ENCODE data around the gene MERTK.
A peak's percentile ranks its signal among the peaks of the same experiment; 100 is the strongest.
"Not testable (repeated sequence)": the region's sequence is repeated elsewhere in the genome, so short reads cannot be mapped to it uniquely, and the experiment has no call there.

Gene MERTK

GRCh38 chr2:112061299-112061698 lies 162.9 kb downstream of the MERTK start:
- no peak for DNase-seq (ENCODE audit: low read depth, low spot score)
- H3K27ac ChIP-seq, result no peak overlapping the region

- no peak overlapping the region for H3K27ac ChIP-seq
- no peak for DNase-seq (ENCODE audit: low read depth, low spot score)
Observed at GRCh38 chr2:112061840-112062239, 163.4 kb downstream of the MERTK start.

- no peak for DNase-seq (ENCODE audit: low read depth, low spot score)
- no peak overlapping the region for H3K27ac ChIP-seq
Observed at GRCh38 chr2:112062894-112063293, 164.5 kb downstream of the MERTK start.

DNA sequence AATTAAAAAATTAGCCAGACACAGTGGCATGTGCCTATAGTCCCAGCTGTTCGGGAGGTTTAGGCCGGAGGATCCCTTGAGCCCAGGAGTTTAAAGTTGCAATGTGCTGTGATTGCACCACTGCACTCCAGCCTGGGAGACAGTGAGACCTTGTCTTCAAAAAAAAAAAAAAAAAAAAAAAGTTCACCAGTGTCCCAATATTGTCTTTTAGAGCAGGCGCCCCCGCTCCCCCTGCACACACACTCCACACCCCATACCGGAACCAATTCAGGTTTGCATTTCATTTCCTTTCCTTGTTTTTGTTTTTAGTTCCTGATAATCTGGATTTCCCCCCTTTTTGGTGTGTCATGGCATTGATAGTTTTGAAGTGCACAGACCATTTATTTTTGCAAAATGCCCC lies 167.1 kb downstream of the MERTK start:
- H3K27ac ChIP-seq, result no peak overlapping the region
- no peak for DNase-seq (ENCODE audit: low read depth, low spot score)

- no peak for DNase-seq (ENCODE audit: low read depth, low spot score)
- no peak overlapping the region for H3K27ac ChIP-seq
Observed at GRCh38 chr2:112065966-112066365, 167.6 kb downstream of the MERTK start.

DNA sequence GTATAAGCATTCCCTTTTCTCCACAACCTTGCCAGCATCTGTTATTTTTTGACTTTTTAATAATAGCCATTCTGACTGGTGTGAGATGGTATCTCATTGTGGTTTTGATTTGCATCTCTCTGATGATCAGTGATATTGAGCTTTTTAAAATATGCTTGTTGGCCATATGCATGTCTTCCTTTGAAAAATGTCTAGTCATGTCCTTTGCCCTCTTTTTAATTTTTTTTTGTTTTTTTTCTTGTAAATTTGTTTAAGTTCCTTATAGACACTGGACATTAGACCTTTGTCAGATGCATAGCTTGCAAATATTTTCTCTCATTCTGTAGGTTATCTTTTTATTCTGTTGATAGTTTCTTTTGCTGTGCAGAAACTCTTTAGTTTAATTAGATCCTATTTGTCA lies 171.4 kb downstream of the MERTK start:
- not testable (repeated sequence) for DNase-seq (ENCODE audit: low read depth, low spot score); H3K27ac ChIP-seq

DNA sequence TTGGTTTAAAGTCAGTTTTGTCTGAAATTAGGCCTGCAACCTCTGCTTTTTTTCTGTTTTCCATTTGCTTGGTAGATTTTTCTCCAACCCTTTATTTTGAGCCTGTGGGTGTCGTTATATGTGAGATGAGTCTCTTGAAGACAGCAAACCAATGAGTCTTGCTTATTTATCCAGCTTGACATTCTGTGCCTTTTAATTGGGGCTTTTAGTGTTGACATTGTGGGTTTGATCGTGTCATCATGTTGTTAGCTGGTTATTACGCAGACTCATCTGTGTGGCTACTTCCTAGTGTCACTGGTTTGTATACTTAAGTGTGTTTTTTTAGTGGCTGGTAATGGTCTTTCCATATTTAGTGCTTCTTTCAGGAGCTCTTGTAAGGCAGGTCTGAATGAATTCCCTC lies 175.5 kb downstream of the MERTK start:
- no peak for DNase-seq (ENCODE audit: low read depth, low spot score)
- no peak overlapping the region for H3K27ac ChIP-seq

GRCh38 chr2:112074506-112074905 lies 176.1 kb downstream of the MERTK start:
- no peak for DNase-seq (ENCODE audit: low read depth, low spot score)
- peak overlapping the region; percentile 67 for H3K27ac ChIP-seq

- peak overlapping the region; percentile 67 for H3K27ac ChIP-seq
- DNase-seq (ENCODE audit: low read depth, low spot score), result no peak
Observed at GRCh38 chr2:112075490-112076260, 177.3 kb downstream of the MERTK start.

- H3K27ac ChIP-seq, result no peak overlapping the region
- DNase-seq (ENCODE audit: low read depth, low spot score), result no peak
Observed at GRCh38 chr2:112077814-112078213, 179.4 kb downstream of the MERTK start.

All from epithelial cell of prostate (primary cell).